ACC112 (cell line): ENCODE measurements around the gene RGS10.

Experiments used
- H2AFZ ChIP-seq: fragments of 200-600 bp; sonication (generic); one replicate; pipeline ENCODE4 v1.6.0; 2017; ENCODE audit warnings: antibody characterized with exemption, low read length; ENCODE audit not compliant: unreplicated experiment
- H3K27ac ChIP-seq: fragments of 200-600 bp; sonication (generic); 2 replicates; pipeline ENCODE4 v1.5.1; 2014; ENCODE audit warnings: low read depth, mild to moderate bottlenecking, antibody characterized with exemption, low read length, moderate library complexity
- H3K27me3 ChIP-seq: fragments of 200-600 bp; sonication (generic); 2 replicates; pipeline ENCODE4 v1.6.1; 2014; ENCODE audit warnings: mild to moderate bottlenecking, antibody characterized with exemption, low read length, moderate library complexity, mixed read lengths; ENCODE audit not compliant: insufficient read depth
- H3K36me3 ChIP-seq: fragments of 200-600 bp; sonication (generic); 2 replicates; pipeline ENCODE4 v1.6.1; 2016; ENCODE audit warnings: mild to moderate bottlenecking, antibody characterized with exemption, low read length, moderate library complexity, mixed read lengths; ENCODE audit not compliant: insufficient read depth
- H3K4me1 ChIP-seq: fragments of 200-600 bp; sonication (generic); one replicate; pipeline ENCODE4 v1.6.1; 2016; ENCODE audit warnings: low read length, mixed read lengths; ENCODE audit not compliant: insufficient read depth, unreplicated experiment, control insufficient read depth
- H3K4me3 ChIP-seq: fragments of 200-600 bp; sonication (generic); 2 replicates; pipeline ENCODE4 v1.5.1; 2014; ENCODE audit warnings: mild to moderate bottlenecking, low read depth, low read length
- H3K79me2 ChIP-seq: fragments of 200-600 bp; sonication (generic); one replicate; pipeline ENCODE4 v1.6.0; 2016; ENCODE audit warnings: low read length; ENCODE audit not compliant: control insufficient read depth, unreplicated experiment, insufficient read depth

Gene RGS10

GRCh38 chr10:119459681-119460340 is 82.7 kb downstream of the RGS10 start:
- Histone ChIP-seq H3K79me2 (no peaks in the 10 kb centered on the region), H3K4me3 (no peak overlapping the region), H3K36me3 (no peaks in the 10 kb centered on the region), H3K27ac (no peak overlapping the region), H3K27me3 (peaks cover 15% of the 10 kb centered on the region), H3K4me1 (no peaks in the 10 kb centered on the region), H2AFZ (no peak overlapping the region)

GRCh38 chr10:119457966-119458766 is 84.4 kb downstream of the RGS10 start:
- Histone ChIP-seq H3K4me3 (no peak overlapping the region), H2AFZ (no peak overlapping the region), H3K27ac (no peak overlapping the region), H3K4me1 (no peaks in the 10 kb centered on the region), H3K27me3 (peaks cover 8% of the 10 kb centered on the region), H3K36me3 (no peaks in the 10 kb centered on the region), H3K79me2 (no peaks in the 10 kb centered on the region)

GRCh38 chr10:119456435-119456810 is 86.1 kb downstream of the RGS10 start:
- Histone ChIP-seq H3K4me3 (no peak overlapping the region), H3K4me1 (peaks cover 2% of the 10 kb centered on the region), H2AFZ (no peak overlapping the region), H3K27ac (no peak overlapping the region), H3K36me3 (no peaks in the 10 kb centered on the region), H3K27me3 (no peaks in the 10 kb centered on the region), H3K79me2 (no peaks in the 10 kb centered on the region)

GRCh38 chr10:119455609-119456434 is 86.7 kb downstream of the RGS10 start:
- no peak overlapping the region for H3K27ac ChIP-seq
- H3K4me1 ChIP-seq = peaks cover 8% of the 10 kb centered on the region
- H3K27me3 ChIP-seq = no peaks in the 10 kb centered on the region

GRCh38 chr10:119454990-119455389 is 87.5 kb downstream of the RGS10 start:
- Histone ChIP-seq H3K79me2 (no peaks in the 10 kb centered on the region), H3K27ac (no peak overlapping the region), H3K4me3 (no peak overlapping the region), H3K27me3 (no peaks in the 10 kb centered on the region), H3K4me1 (peaks cover 16% of the 10 kb centered on the region), H2AFZ (no peak overlapping the region), H3K36me3 (no peaks in the 10 kb centered on the region)

More at GRCh38 chr10:119455609-119456434, 86.7 kb downstream of the RGS10 start:
- no peaks in the 10 kb centered on the region for H3K79me2 ChIP-seq
- H3K36me3 ChIP-seq = no peaks in the 10 kb centered on the region
- H3K4me3 ChIP-seq = no peak overlapping the region
- no peak overlapping the region for H2AFZ ChIP-seq

- no peaks in the 10 kb centered on the region for H3K36me3 ChIP-seq
- H2AFZ ChIP-seq = no peak overlapping the region
- H3K4me3 ChIP-seq = no peak overlapping the region
- H3K4me1 ChIP-seq = peaks cover 23% of the 10 kb centered on the region
- H3K27me3 ChIP-seq = no peaks in the 10 kb centered on the region
- no peak overlapping the region for H3K27ac ChIP-seq
- no peaks in the 10 kb centered on the region for H3K79me2 ChIP-seq
Measured at GRCh38 chr10:119454316-119454715, 88.2 kb downstream of the RGS10 start.

GRCh38 chr10:119453313-119453712 is 89.2 kb downstream of the RGS10 start:
- Histone ChIP-seq H3K4me3 (no peak overlapping the region), H3K27me3 (no peaks in the 10 kb centered on the region), H2AFZ (no peak overlapping the region), H3K4me1 (peaks cover 26% of the 10 kb centered on the region), H3K36me3 (no peaks in the 10 kb centered on the region), H3K27ac (no peak overlapping the region), H3K79me2 (no peaks in the 10 kb centered on the region)

GRCh38 chr10:119452396-119452795 is 90.1 kb downstream of the RGS10 start:
- Histone ChIP-seq H3K27ac (no peak overlapping the region), H3K4me1 (peaks cover 26% of the 10 kb centered on the region), H3K27me3 (no peaks in the 10 kb centered on the region), H3K79me2 (no peaks in the 10 kb centered on the region), H2AFZ (no peak overlapping the region), H3K36me3 (no peaks in the 10 kb centered on the region), H3K4me3 (no peak overlapping the region)

- no peak overlapping the region for H3K27ac ChIP-seq
- H3K4me3 ChIP-seq = no peak overlapping the region
- H3K27me3 ChIP-seq = no peaks in the 10 kb centered on the region
- no peaks in the 10 kb centered on the region for H3K79me2 ChIP-seq
- H3K4me1 ChIP-seq = peaks cover 26% of the 10 kb centered on the region
- no peaks in the 10 kb centered on the region for H3K36me3 ChIP-seq
- no peak overlapping the region for H2AFZ ChIP-seq
Measured at GRCh38 chr10:119451300-119451896, 91.1 kb downstream of the RGS10 start.

- no peaks in the 10 kb centered on the region for H3K79me2 ChIP-seq
- H3K27me3 ChIP-seq = no peaks in the 10 kb centered on the region
- peaks cover 26% of the 10 kb centered on the region for H3K4me1 ChIP-seq
- peak overlapping the region; percentile 6 for H3K4me3 ChIP-seq
- H2AFZ ChIP-seq = no peak overlapping the region
- no peaks in the 10 kb centered on the region for H3K36me3 ChIP-seq
- H3K27ac ChIP-seq = peak overlapping the region; percentile 84
Measured at GRCh38 chr10:119450606-119451299, 91.8 kb downstream of the RGS10 start.
